ENCODE data around the gene DHH.

DHH gene

GRCh38 chr12:49051373-49051764 lies 43.2 kb downstream of the DHH start:
- DNase-seq (ENCODE audit: low spot score), result no peak

- no peak for DNase-seq (ENCODE audit: low spot score)
These were observed 43.9 kb downstream of the DHH start for GRCh38 chr12:49050507-49051372.

- DNase-seq (ENCODE audit: low spot score), result no peak
These were observed 44.9 kb downstream of the DHH start for GRCh38 chr12:49049566-49050224.

GRCh38 chr12:49048953-49049352 lies 45.6 kb downstream of the DHH start:
- DNase-seq (ENCODE audit: low spot score), result no peak

GRCh38 chr12:49046129-49046895 lies 48.3 kb downstream of the DHH start:
- DNase-seq (ENCODE audit: low spot score), result no peak

GRCh38 chr12:49044660-49045059 lies 49.9 kb downstream of the DHH start:
- DNase-seq (ENCODE audit: low spot score), result no peak

- DNase-seq (ENCODE audit: low spot score), result peak; percentile 50
These were observed 50.7 kb downstream of the DHH start for GRCh38 chr12:49043856-49044258.

- DNase-seq (ENCODE audit: low spot score), result no peak
These were observed 51.4 kb downstream of the DHH start for GRCh38 chr12:49043241-49043640.

- no peak for DNase-seq (ENCODE audit: low spot score)
These were observed 52.6 kb downstream of the DHH start for GRCh38 chr12:49041881-49042484.

GRCh38 chr12:49041036-49041880 lies 53.3 kb downstream of the DHH start:
- DNase-seq (ENCODE audit: low spot score), result no peak

- DNase-seq (ENCODE audit: low spot score), result no peak
These were observed 54.2 kb downstream of the DHH start for GRCh38 chr12:49040364-49040855.

- no peak for DNase-seq (ENCODE audit: low spot score)
These were observed 54.9 kb downstream of the DHH start for GRCh38 chr12:49039421-49040363.

- no peak for DNase-seq (ENCODE audit: low spot score)
These were observed 56.2 kb downstream of the DHH start for GRCh38 chr12:49038291-49038955.

- DNase-seq (ENCODE audit: low spot score), result no peak
These were observed 56.7 kb downstream of the DHH start for GRCh38 chr12:49037947-49038237.

GRCh38 chr12:49037111-49037946 lies 57.3 kb downstream of the DHH start:
- DNase-seq (ENCODE audit: low spot score), result no peak

Measured in SK-N-DZ (cell line).